Thymus (tissue), 11 donors: Measurements from ENCODE around the gene KAT7. TPM values are rescaled to one million over a fixed set of nuclear protein-coding genes. Genes with fewer than 3 reads are reported as not detected.

Experiments
- DNase-seq, 9 donors: peaks; one replicate each; pipeline ENCODE4 v3.0.0-alpha.2; 2013; ENCODE audit warnings: low spot score in 9 of 9, low read depth in 6 of 9, missing footprints in 1 of 9
- H3K27ac ChIP-seq, 2 donors: one replicate each; pipeline ENCODE4 v1.5.1; 2013; ENCODE audit warnings: control low read depth in 1 of 2, low read depth in 1 of 2, low read length in 1 of 2, mild to moderate bottlenecking in 1 of 2, moderate library complexity in 1 of 2
- H3K27me3 ChIP-seq, 2 donors: one replicate each; pipeline ENCODE4 v1.5.1; 2013; ENCODE audit warnings: low read length in 1 of 2; ENCODE audit not compliant: control insufficient read depth in 2 of 2, insufficient read depth in 1 of 2
- H3K36me3 ChIP-seq, 2 donors: one replicate each; pipeline ENCODE4 v1.5.1; 2013; ENCODE audit warnings: low read length in 1 of 2, mild to moderate bottlenecking in 1 of 2, moderate library complexity in 1 of 2; ENCODE audit not compliant: control insufficient read depth in 2 of 2, insufficient read depth in 2 of 2
- H3K4me1 ChIP-seq, 2 donors: one replicate each; pipeline ENCODE4 v1.5.1; 2013; ENCODE audit warnings: low read length in 2 of 2; ENCODE audit not compliant: control insufficient read depth in 2 of 2, insufficient read depth in 2 of 2
- H3K4me3 ChIP-seq, 2 donors: one replicate each; pipeline ENCODE4 v1.5.1; 2013; ENCODE audit warnings: low read length in 2 of 2, control low read depth in 1 of 2, mild to moderate bottlenecking in 1 of 2
- H3K9me3 ChIP-seq, 2 donors: one replicate each; pipeline ENCODE4 v1.5.1; 2013; ENCODE audit warnings: low read length in 1 of 2, mild to moderate bottlenecking in 1 of 2; ENCODE audit not compliant: control insufficient read depth in 2 of 2, insufficient read depth in 1 of 2
- WGBS: extraction: QIAGEN DNeasy Blood & Tissue Kit; methylation state at CpG from one replicate; pipeline ENCODE4 v1.1.7; 2013; 5-methylcytosine and 5-hydroxymethylcytosine counted together
- polyA plus RNA-seq: library from polyadenylated mRNA; stranded (reverse); fragments of 200-250 nt; gene quantifications from one replicate; pipeline ENCODE4 v1.2.3, GENCODE V29; 2013
- total RNA-seq: library from RNA; stranded (reverse); fragments of 120-200 nt; gene quantifications from one replicate; pipeline ENCODE4 v1.2.4, GENCODE V29; 2013
- donor health status: healthy.

KAT7 gene
- total and polyA plus RNA-seq, 2 donors: 14.2 to 28.9 TPM

GRCh38 chr17:49850772-49851386 lies 62.4 kb downstream of the KAT7 start:
- DNase-seq: no peak
- H3K9me3 ChIP-seq: no peaks in the 10 kb centered on the region
- H3K4me3 ChIP-seq: peak overlapping the region in 1 of 2 donors; percentile 55
- peaks cover 24 to 69% of the 10 kb centered on the region in 2 donors for H3K27me3 ChIP-seq
- H3K27ac ChIP-seq: peak overlapping the region in 1 of 2 donors; percentile 43
- 2% methylated on average over 61 of the region's 61 CpGs for WGBS
- peaks cover 3 to 19% of the 10 kb centered on the region in 2 donors for H3K4me1 ChIP-seq
- H3K36me3 ChIP-seq: peaks cover 0 to 12% of the 10 kb centered on the region in 2 donors

- H3K27me3 ChIP-seq: peaks cover 24 to 71% of the 10 kb centered on the region in 2 donors
- 9% methylated on average over 55 of the region's 55 CpGs for WGBS
- H3K4me1 ChIP-seq: peaks cover 3 to 19% of the 10 kb centered on the region in 2 donors
- no peak overlapping the region for H3K27ac ChIP-seq
- DNase-seq: peak in 7 of 9 donors; percentile 6 to 62 (median 28)
- H3K9me3 ChIP-seq: no peaks in the 10 kb centered on the region
- H3K4me3 ChIP-seq: peak overlapping the region; percentile 33 to 55
- H3K36me3 ChIP-seq: peaks cover 0 to 7% of the 10 kb centered on the region in 2 donors
These were observed 63.2 kb downstream of the KAT7 start for GRCh38 chr17:49851387-49852291.

GRCh38 chr17:49853470-49854015 lies 65.1 kb downstream of the KAT7 start:
- Histone ChIP-seq H3K36me3 (no peaks in the 10 kb centered on the region), H3K9me3 (no peaks in the 10 kb centered on the region), H3K4me1 (peaks cover 3 to 19% of the 10 kb centered on the region in 2 donors), H3K27ac (no peak overlapping the region), H3K27me3 (peaks cover 26 to 72% of the 10 kb centered on the region in 2 donors), H3K4me3 (no peak overlapping the region)
- WGBS: 92% methylated on average over 10 of the region's 10 CpGs
- DNase-seq: no peak

- 93% methylated on average over 5 of the region's 5 CpGs for WGBS
- no peak overlapping the region for H3K4me3 ChIP-seq
These were observed 65.6 kb downstream of the KAT7 start for GRCh38 chr17:49854126-49854525.

GRCh38 chr17:49858796-49859195 lies 70.3 kb downstream of the KAT7 start:
- H3K4me1 ChIP-seq: no peaks in the 10 kb centered on the region
- DNase-seq: no peak

More at GRCh38 chr17:49854126-49854525, 65.6 kb downstream of the KAT7 start:
- no peaks in the 10 kb centered on the region for H3K9me3 ChIP-seq
- H3K36me3 ChIP-seq: no peaks in the 10 kb centered on the region
- H3K27ac ChIP-seq: no peak overlapping the region
- no peak for DNase-seq
- peaks cover 3 to 19% of the 10 kb centered on the region in 2 donors for H3K4me1 ChIP-seq
- peaks cover 26 to 77% of the 10 kb centered on the region in 2 donors for H3K27me3 ChIP-seq

GRCh38 chr17:49859991-49860953 lies 71.8 kb downstream of the KAT7 start:
- Histone ChIP-seq H3K9me3 (no peaks in the 10 kb centered on the region), H3K27ac (no peak overlapping the region), H3K27me3 (peaks cover 8 to 65% of the 10 kb centered on the region in 2 donors), H3K4me1 (no peaks in the 10 kb centered on the region), H3K4me3 (no peak overlapping the region), H3K36me3 (no peaks in the 10 kb centered on the region)
- WGBS: 90% methylated on average over 20 of the region's 20 CpGs
- no peak for DNase-seq

More at GRCh38 chr17:49858796-49859195, 70.3 kb downstream of the KAT7 start:
- H3K9me3 ChIP-seq: no peaks in the 10 kb centered on the region
- WGBS: 30% methylated on average over 6 of the region's 6 CpGs
- no peak overlapping the region for H3K27ac ChIP-seq
- H3K4me3 ChIP-seq: no peak overlapping the region
- peaks cover 8 to 70% of the 10 kb centered on the region in 2 donors for H3K27me3 ChIP-seq
- H3K36me3 ChIP-seq: no peaks in the 10 kb centered on the region

GRCh38 chr17:49861150-49861884 lies 72.8 kb downstream of the KAT7 start:
- Histone ChIP-seq H3K4me1 (no peaks in the 10 kb centered on the region), H3K4me3 (no peak overlapping the region), H3K27ac (no peak overlapping the region), H3K36me3 (no peaks in the 10 kb centered on the region), H3K9me3 (no peaks in the 10 kb centered on the region), H3K27me3 (peaks cover 11 to 61% of the 10 kb centered on the region in 2 donors)
- WGBS: 46% methylated on average over 16 of the region's 16 CpGs
- DNase-seq: peak in 5 of 9 donors; percentile 13 to 58 (median 31)

GRCh38 chr17:49862781-49863331 lies 74.4 kb downstream of the KAT7 start:
- Histone ChIP-seq H3K4me1 (no peaks in the 10 kb centered on the region), H3K27ac (no peak overlapping the region), H3K36me3 (no peaks in the 10 kb centered on the region), H3K4me3 (no peak overlapping the region), H3K27me3 (peaks cover 11 to 63% of the 10 kb centered on the region in 2 donors), H3K9me3 (no peaks in the 10 kb centered on the region)
- 44% methylated on average over 17 of the region's 17 CpGs for WGBS
- DNase-seq: no peak
